GM23248 (cell line): ENCODE results near the gene TCF7. TPM values are rescaled to one million over a fixed set of nuclear protein-coding genes. Genes with fewer than 3 reads are reported as not detected.

Source experiments
- DNase-seq: peaks from one replicate; pipeline ENCODE4 v3.0.0-alpha.2; 2015
- H2AFZ ChIP-seq: fragments of 200-600 bp; sonication (generic); 2 replicates; pipeline ENCODE4 v1.6.1; 2016; ENCODE audit warnings: antibody characterized with exemption
- H3F3A ChIP-seq: fragments of 200-600 bp; sonication (generic); 2 replicates; pipeline ENCODE4 v1.6.1; 2016; ENCODE audit warnings: mild to moderate bottlenecking, antibody characterized with exemption, mixed run types; ENCODE audit not compliant: insufficient read depth
- H3K27ac ChIP-seq: fragments of 200-600 bp; sonication (generic); 2 replicates; pipeline ENCODE4 v1.5.1; 2016; ENCODE audit warnings: mild to moderate bottlenecking
- H3K27me3 ChIP-seq: fragments of 200-600 bp; sonication (generic); replicated peaks from 2 replicates; pipeline ENCODE4 v1.6.1; 2016; ENCODE audit warnings: mild to moderate bottlenecking; ENCODE audit not compliant: insufficient read depth
- H3K36me3 ChIP-seq: fragments of 200-600 bp; sonication (generic); 2 replicates; pipeline ENCODE4 v1.6.1; 2016; ENCODE audit warnings: low read depth, mild to moderate bottlenecking
- H3K4me1 ChIP-seq: fragments of 200-600 bp; sonication (generic); 2 replicates; pipeline ENCODE4 v1.6.1; 2016; ENCODE audit warnings: mild to moderate bottlenecking; ENCODE audit not compliant: insufficient read depth
- H3K4me2 ChIP-seq: fragments of 200-600 bp; sonication (generic); one replicate; pipeline ENCODE4 v1.6.1; 2016; ENCODE audit warnings: mild to moderate bottlenecking; ENCODE audit not compliant: unreplicated experiment
- H3K4me3 ChIP-seq: fragments of 200-600 bp; sonication (generic); 2 replicates; pipeline ENCODE4 v1.5.1; 2016; ENCODE audit warnings: mild to moderate bottlenecking
- H3K79me2 ChIP-seq: fragments of 200-600 bp; sonication (generic); 2 replicates; pipeline ENCODE4 v1.6.1; 2016; ENCODE audit warnings: mild to moderate bottlenecking; ENCODE audit not compliant: insufficient read depth
- H3K9ac ChIP-seq: fragments of 200-600 bp; sonication (generic); 2 replicates; pipeline ENCODE4 v1.6.1; 2016; ENCODE audit warnings: mild to moderate bottlenecking
- H3K9me2 ChIP-seq: fragments of 200-600 bp; sonication (generic); 2 replicates; pipeline ENCODE4 v1.6.1; 2016; ENCODE audit warnings: mixed run types, mild to moderate bottlenecking, moderate library complexity; ENCODE audit not compliant: insufficient read depth
- H3K9me3 ChIP-seq: fragments of 200-600 bp; sonication (generic); one replicate; pipeline ENCODE4 v1.6.1; 2017; ENCODE audit warnings: low read depth
- H4K20me1 ChIP-seq: fragments of 200-600 bp; sonication (generic); 2 replicates; pipeline ENCODE4 v1.6.0; 2016; ENCODE audit not compliant: insufficient read depth
- EZH2 ChIP-seq: fragments of 200-600 bp; sonication (generic); IDR thresholded peaks from 2 replicates; pipeline ENCODE4 v1.6.1; 2018; ENCODE audit warnings: antibody characterized with exemption, mild to moderate bottlenecking; ENCODE audit not compliant: insufficient read depth, poor library complexity, severe bottlenecking
- EZH2phosphoT487 ChIP-seq: fragments of 200-600 bp; sonication (generic); IDR thresholded peaks from 2 replicates; pipeline ENCODE4 v1.6.1; 2018; ENCODE audit warnings: antibody characterized with exemption, moderate library complexity, mild to moderate bottlenecking, low read depth; ENCODE audit not compliant: insufficient read depth
- WGBS, 2 experiments: methylation state at CpG; one replicate each; pipeline ENCODE4 v1.1.6; 2015 to 2017; ENCODE audit warnings: low lambda C conversion rate in 2 of 2, low coverage in 1 of 2; ENCODE audit errors: missing lambda C conversion rate in 2 of 2; 5-methylcytosine and 5-hydroxymethylcytosine counted together
- in situ Hi-C: fragments of 300-500 bp; cut with MboI; formaldehyde crosslinking; loops from 2 replicates; pipeline ENCODE4 v1.15.0; 2020
- polyA plus RNA-seq: library from polyadenylated mRNA; unstranded; fragments of >200 nt; fragmentation: Nextera tagmentation; extraction: Ambion mirVana; gene quantifications from 2 replicates; pipeline ENCODE4 v1.2.1, GENCODE V29; 2016
- total RNA-seq: library from RNA; depleted of rRNA; stranded (reverse); fragments of >200 nt; shearing (Covaris generic); gene quantifications from 2 replicates; pipeline ENCODE4 v1.2.3, GENCODE V29; 2014

Gene TCF7
- total and polyA plus RNA-seq, 2 experiments from 2014 or later = 1.4 to 2.7 TPM

DNA sequence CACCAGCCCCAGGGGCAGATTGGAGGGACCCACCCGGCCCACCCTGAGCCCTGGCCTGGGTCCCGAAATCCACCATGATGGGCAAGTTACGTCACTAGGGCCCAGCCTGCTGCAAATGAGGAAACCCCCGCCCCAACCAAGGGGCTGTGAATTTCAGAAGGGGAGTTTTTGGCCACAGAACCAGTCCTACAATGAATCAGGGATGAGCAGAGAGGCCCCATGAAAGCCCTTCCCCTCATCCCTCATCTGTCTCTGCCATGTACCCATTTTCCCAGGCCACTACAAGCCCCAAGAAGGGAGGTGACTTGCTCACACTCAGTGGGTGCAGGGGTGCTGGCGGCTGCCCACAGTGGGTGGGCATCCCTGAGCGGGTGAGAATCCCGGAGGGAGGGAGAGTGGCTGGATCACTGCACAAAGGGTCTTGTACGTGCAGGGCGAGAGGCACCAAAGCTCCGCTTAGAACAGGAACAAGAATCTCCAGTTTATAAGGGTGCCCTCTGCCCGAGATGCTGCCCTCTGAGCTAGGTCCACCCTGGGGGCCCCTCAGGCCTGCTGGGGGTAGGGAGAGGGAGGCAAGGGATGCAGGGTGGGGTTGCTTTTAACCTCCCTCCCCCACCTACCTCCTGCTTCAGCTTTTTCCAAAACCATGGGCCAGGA lies 10.4 kb upstream of the TCF7 start:
- no peak overlapping the region for H2AFZ ChIP-seq
- H3K79me2 ChIP-seq = no peaks in the 10 kb centered on the region
- no peak overlapping the region for H3K4me3 ChIP-seq
- no peaks in the 10 kb centered on the region for H3K4me1 ChIP-seq
- no peak for DNase-seq
- no peak for TF ChIP-seq EZH2phosphoT487
- TF ChIP-seq EZH2 = no peak
- H3K9me3 ChIP-seq = no peaks in the 10 kb centered on the region
- H3K36me3 ChIP-seq = no peaks in the 10 kb centered on the region
- no peak overlapping the region for H3K4me2 ChIP-seq
- no peak overlapping the region for H3K27ac ChIP-seq
- no peaks in the 10 kb centered on the region for H3K9me2 ChIP-seq
- no peaks in the 10 kb centered on the region for H3K27me3 ChIP-seq
- H3K9ac ChIP-seq = no peak overlapping the region
- no peaks in the 10 kb centered on the region for H4K20me1 ChIP-seq
- 85 to 90% methylated on average over 10 to 11 of the region's 11 CpGs for WGBS, 2 experiments
- 0 out of 2 replicates have a peak, but pooled peaks cover 4% of the 10 kb centered on the region for H3F3A ChIP-seq
- in situ Hi-C loops = no loop called here

DNA sequence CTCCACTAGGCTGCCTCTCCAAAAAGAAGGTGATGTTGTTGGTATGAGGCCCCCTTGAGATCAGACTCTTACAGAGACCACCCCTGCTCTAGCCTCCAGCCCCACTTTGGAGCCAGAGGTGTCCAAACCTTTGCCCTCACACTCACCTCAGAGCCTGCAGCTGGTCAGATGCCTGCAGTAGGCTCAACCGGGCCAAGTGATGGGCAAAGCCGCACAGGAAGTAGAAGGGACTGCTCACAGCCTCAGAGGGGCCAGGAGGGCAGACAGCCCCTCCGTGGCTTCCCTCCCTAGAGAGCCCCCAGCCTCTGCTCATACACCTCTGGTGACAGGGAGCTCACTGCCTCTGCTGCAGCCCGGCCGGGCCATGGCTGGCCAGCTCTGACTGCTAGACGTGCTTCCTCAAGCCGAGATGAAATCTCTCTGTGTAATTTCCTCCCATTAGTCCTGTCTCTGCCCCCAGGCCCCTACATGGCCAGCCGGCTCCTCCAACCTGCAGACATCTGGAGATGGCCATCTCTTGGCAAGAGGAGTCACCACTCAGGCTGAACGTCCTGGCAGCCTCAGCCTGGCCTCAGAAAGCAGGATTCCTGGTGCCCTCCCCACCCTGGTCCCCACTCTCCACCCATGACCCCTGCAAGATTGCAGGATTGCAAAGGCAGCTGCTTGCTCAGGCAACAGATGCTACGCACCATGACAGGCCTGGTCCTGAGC lies 7.3 kb upstream of the TCF7 start:
- no peak overlapping the region for H3K27ac ChIP-seq
- H3K36me3 ChIP-seq = no peaks in the 10 kb centered on the region
- 91 to 92% methylated on average over 9 to 10 of the region's 10 CpGs for WGBS, 2 experiments
- H3K27me3 ChIP-seq = no peaks in the 10 kb centered on the region
- no peaks in the 10 kb centered on the region for H3K79me2 ChIP-seq
- H4K20me1 ChIP-seq = no peaks in the 10 kb centered on the region
- TF ChIP-seq EZH2phosphoT487 (no peak), EZH2 (no peak)
- H3F3A ChIP-seq = no peaks in the 10 kb centered on the region
- no peak overlapping the region for H2AFZ ChIP-seq
- no peak overlapping the region for H3K4me2 ChIP-seq
- no peak overlapping the region for H3K4me3 ChIP-seq
- no peak for DNase-seq
- in situ Hi-C loops = no loop called here
- H3K4me1 ChIP-seq = peaks cover 7% of the 10 kb centered on the region; the same call in 1 of the 2 replicates
- no peak overlapping the region for H3K9ac ChIP-seq
- H3K9me3 ChIP-seq = no peaks in the 10 kb centered on the region
- no peaks in the 10 kb centered on the region for H3K9me2 ChIP-seq

DNA sequence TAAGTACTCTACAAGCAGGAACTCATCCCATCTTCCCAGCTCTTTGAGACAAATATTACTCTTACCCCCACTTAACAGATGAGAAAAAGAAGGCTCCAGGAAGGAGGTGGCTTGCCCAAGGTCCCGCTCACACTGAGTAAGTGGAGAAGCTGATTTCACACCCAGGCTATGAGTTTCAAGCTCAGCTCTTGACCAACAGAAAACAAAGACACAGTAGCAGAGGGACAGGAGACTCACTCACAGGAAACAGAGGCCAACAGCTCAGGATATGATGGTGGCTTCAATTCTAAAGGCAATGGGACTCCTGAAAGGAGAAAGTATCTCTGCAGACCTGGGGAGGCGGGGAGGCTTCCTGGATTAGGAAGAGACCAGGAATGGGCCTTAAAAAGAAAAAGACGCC lies 6.7 kb upstream of the TCF7 start:
- H4K20me1 ChIP-seq = no peaks in the 10 kb centered on the region
- in situ Hi-C loops = no loop called here
- no peaks in the 10 kb centered on the region for H3K27me3 ChIP-seq
- peaks cover 14% of the 10 kb centered on the region; the same call in 1 of the 2 replicates for H3K4me1 ChIP-seq
- H3K9me2 ChIP-seq = no peaks in the 10 kb centered on the region
- H3F3A ChIP-seq = no peaks in the 10 kb centered on the region
- 97% methylated on average over 3 of the region's 3 CpGs for WGBS, 2 experiments
- no peaks in the 10 kb centered on the region for H3K36me3 ChIP-seq
- H2AFZ ChIP-seq = no peak overlapping the region
- H3K4me3 ChIP-seq = no peak overlapping the region
- H3K9me3 ChIP-seq = no peaks in the 10 kb centered on the region
- no peak for TF ChIP-seq EZH2
- DNase-seq = no peak
- no peaks in the 10 kb centered on the region for H3K79me2 ChIP-seq
- no peak overlapping the region for H3K4me2 ChIP-seq
- no peak overlapping the region for H3K27ac ChIP-seq
- H3K9ac ChIP-seq = no peak overlapping the region

DNA sequence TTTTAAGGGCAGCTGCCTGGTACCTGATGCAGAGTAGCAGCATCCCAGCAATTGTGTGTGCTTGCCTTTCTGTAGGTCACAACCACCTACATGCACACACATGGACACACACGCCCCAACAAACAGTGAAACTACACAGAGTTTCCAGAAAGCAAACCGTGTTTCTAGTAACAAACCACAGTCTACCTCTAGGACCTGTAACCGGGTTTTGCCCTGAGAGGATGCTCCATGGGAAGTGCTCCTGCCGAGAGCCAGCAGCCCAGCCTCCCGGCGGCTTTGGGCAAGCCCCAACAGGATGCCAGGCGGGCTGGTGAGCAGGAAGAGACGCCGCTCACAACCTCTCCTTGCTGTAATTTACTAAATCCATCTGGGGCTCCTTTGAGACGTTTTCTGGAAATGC lies 4.1 kb upstream of the TCF7 start:
- no peaks in the 10 kb centered on the region for H3K9me3 ChIP-seq
- no peak overlapping the region for H3K9ac ChIP-seq
- no peaks in the 10 kb centered on the region for H3K36me3 ChIP-seq
- TF ChIP-seq EZH2 (no peak), EZH2phosphoT487 (no peak)
- no peak overlapping the region for H2AFZ ChIP-seq
- H3K4me1 ChIP-seq = peaks cover 19% of the 10 kb centered on the region; the same call in 1 of the 2 replicates
- H3K79me2 ChIP-seq = no peaks in the 10 kb centered on the region
- WGBS, 2 experiments = 94 to 95% methylated on average over 10 of the region's 10 CpGs
- H3K9me2 ChIP-seq = no peaks in the 10 kb centered on the region
- H4K20me1 ChIP-seq = no peaks in the 10 kb centered on the region
- H3F3A ChIP-seq = no peaks in the 10 kb centered on the region
- in situ Hi-C loops = no loop called here
- DNase-seq = no peak
- H3K4me2 ChIP-seq = no peak overlapping the region
- H3K27ac ChIP-seq = no peak overlapping the region
- H3K4me3 ChIP-seq = no peak overlapping the region
- H3K27me3 ChIP-seq = no peaks in the 10 kb centered on the region
